ENCODE data around the gene COX6A2.

DNA sequence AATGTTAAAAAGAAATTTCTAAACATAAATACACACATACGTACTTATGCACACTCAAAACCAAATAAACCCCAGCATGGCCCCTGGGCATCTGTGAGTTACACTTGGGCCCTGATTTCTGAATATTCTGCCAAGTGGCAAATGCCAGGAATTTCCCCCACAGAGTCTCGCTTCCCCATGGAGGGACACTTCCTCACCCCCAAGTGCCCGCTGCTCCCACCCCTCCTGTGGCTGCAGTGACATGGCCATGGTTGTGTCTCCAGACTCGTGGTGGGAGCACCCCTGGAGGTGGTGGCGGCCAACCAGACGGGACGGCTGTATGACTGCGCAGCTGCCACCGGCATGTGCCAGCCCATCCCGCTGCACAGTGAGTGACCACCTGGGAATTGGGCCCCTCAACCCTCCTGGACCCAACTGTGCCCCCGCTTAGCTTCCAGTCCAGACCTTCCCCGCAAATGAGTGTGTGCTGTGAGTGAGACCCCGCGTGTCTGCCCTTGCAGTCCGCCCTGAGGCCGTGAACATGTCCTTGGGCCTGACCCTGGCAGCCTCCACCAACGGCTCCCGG is 31.0 kb downstream of the COX6A2 start:
- TF ChIP-seq EP300 (IDR thresholded peaks at IDR 0.05) (no peak), POLR2A (IDR thresholded peaks at IDR 0.05) (no peak)
- TF ChIP-seq, protein P1, sequence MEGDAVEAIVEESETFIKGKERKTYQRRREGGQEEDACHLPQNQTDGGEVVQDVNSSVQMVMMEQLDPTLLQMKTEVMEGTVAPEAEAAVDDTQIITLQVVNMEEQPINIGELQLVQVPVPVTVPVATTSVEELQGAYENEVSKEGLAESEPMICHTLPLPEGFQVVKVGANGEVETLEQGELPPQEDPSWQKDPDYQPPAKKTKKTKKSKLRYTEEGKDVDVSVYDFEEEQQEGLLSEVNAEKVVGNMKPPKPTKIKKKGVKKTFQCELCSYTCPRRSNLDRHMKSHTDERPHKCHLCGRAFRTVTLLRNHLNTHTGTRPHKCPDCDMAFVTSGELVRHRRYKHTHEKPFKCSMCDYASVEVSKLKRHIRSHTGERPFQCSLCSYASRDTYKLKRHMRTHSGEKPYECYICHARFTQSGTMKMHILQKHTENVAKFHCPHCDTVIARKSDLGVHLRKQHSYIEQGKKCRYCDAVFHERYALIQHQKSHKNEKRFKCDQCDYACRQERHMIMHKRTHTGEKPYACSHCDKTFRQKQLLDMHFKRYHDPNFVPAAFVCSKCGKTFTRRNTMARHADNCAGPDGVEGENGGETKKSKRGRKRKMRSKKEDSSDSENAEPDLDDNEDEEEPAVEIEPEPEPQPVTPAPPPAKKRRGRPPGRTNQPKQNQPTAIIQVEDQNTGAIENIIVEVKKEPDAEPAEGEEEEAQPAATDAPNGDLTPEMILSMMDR (IDR thresholded peaks at IDR 0.05), result no peak

Data from tibial nerve (tissue), 4 donors.